ENCODE results near the gene TTLL12. TPM values are rescaled to one million over a fixed set of nuclear protein-coding genes. Genes with fewer than 3 reads are reported as not detected.

The TTLL12 gene
- polyA plus RNA-seq (ENCODE audit: insufficient read length in 3 of 3) = 10 to 100 TPM; 19.7 to 32.3 (median 32.3) TPM
- long read RNA-seq, donor 1, partial matches to known transcripts = 0 of 3 reads
- long read RNA-seq, donor 1, other reads (novel, unspliced or antisense) = 0 of 3 reads
- long read RNA-seq, donor 2, partial matches to known transcripts = 0 of 2 reads
- long read RNA-seq, donor 2, other reads (novel, unspliced or antisense) = 0 of 2 reads
- long read RNA-seq, donor 3, transcript TTLL12-201 (14 exons, 3,385 nt) = major isoform, 11 of 12 reads
- long read RNA-seq, donor 3, partial matches to known transcripts = 0 of 12 reads
- long read RNA-seq, donor 3, other reads (novel, unspliced or antisense) = 0 of 12 reads
- long read RNA-seq, donor 4, transcript TTLL12-201 (14 exons, 3,385 nt) = major isoform, 7 of 7 reads
- long read RNA-seq, donor 4, partial matches to known transcripts = 0 of 7 reads
- long read RNA-seq, donor 4, other reads (novel, unspliced or antisense) = 0 of 7 reads
- long read RNA-seq, donor 5, transcript TTLL12-201 (14 exons, 3,385 nt) = major isoform, 13 of 13 reads
- long read RNA-seq, donor 5, partial matches to known transcripts = 0 of 13 reads
- long read RNA-seq, donor 5, other reads (novel, unspliced or antisense) = 0 of 13 reads
- long read RNA-seq, donor 6, partial matches to known transcripts = 0 of 3 reads
- long read RNA-seq, donor 6, other reads (novel, unspliced or antisense) = 0 of 3 reads
- long read RNA-seq, donor 7, transcript TTLL12-201 (14 exons, 3,385 nt) = major isoform, 6 of 6 reads
- long read RNA-seq, donor 7, partial matches to known transcripts = 0 of 6 reads
- long read RNA-seq, donor 7, other reads (novel, unspliced or antisense) = 0 of 6 reads
- long read RNA-seq, donor 8, transcript TTLL12-201 (14 exons, 3,385 nt) = major isoform, 11 of 20 reads
- long read RNA-seq, donor 8, partial matches to known transcripts = 6 of 20 reads
- long read RNA-seq, donor 8, other reads (novel, unspliced or antisense) = 0 of 20 reads
- long read RNA-seq, donor 9, transcript TTLL12-201 (14 exons, 3,385 nt) = major isoform, 5 of 5 reads
- long read RNA-seq, donor 9, partial matches to known transcripts = 0 of 5 reads
- long read RNA-seq, donor 9, other reads (novel, unspliced or antisense) = 0 of 5 reads
- long read RNA-seq, donor 10, transcript TTLL12-201 (14 exons, 3,385 nt) = major isoform, 9 of 9 reads
- long read RNA-seq, donor 10, partial matches to known transcripts = 0 of 9 reads
- long read RNA-seq, donor 10, other reads (novel, unspliced or antisense) = 0 of 9 reads
- long read RNA-seq, donor 11, transcript TTLL12-201 (14 exons, 3,385 nt) = major isoform, 9 of 9 reads
- long read RNA-seq, donor 11, partial matches to known transcripts = 0 of 9 reads
- long read RNA-seq, donor 11, other reads (novel, unspliced or antisense) = 0 of 9 reads
- long read RNA-seq, donor 12 = 0 reads
- long read RNA-seq, donor 13, transcript TTLL12-201 (14 exons, 3,385 nt) = major isoform, 7 of 8 reads
- long read RNA-seq, donor 13, partial matches to known transcripts = 0 of 8 reads
- long read RNA-seq, donor 13, other reads (novel, unspliced or antisense) = 0 of 8 reads
- long read RNA-seq, donor 14, partial matches to known transcripts = 0 of 4 reads
- long read RNA-seq, donor 14, other reads (novel, unspliced or antisense) = 0 of 4 reads
- long read RNA-seq, donor 15, partial matches to known transcripts = 0 of 2 reads
- long read RNA-seq, donor 15, other reads (novel, unspliced or antisense) = 0 of 2 reads
- long read RNA-seq, donor 16, transcript TTLL12-201 (14 exons, 3,385 nt) = major isoform, 16 of 26 reads
- long read RNA-seq, donor 16, partial matches to known transcripts = 8 of 26 reads
- long read RNA-seq, donor 16, other reads (novel, unspliced or antisense) = 0 of 26 reads

DNA sequence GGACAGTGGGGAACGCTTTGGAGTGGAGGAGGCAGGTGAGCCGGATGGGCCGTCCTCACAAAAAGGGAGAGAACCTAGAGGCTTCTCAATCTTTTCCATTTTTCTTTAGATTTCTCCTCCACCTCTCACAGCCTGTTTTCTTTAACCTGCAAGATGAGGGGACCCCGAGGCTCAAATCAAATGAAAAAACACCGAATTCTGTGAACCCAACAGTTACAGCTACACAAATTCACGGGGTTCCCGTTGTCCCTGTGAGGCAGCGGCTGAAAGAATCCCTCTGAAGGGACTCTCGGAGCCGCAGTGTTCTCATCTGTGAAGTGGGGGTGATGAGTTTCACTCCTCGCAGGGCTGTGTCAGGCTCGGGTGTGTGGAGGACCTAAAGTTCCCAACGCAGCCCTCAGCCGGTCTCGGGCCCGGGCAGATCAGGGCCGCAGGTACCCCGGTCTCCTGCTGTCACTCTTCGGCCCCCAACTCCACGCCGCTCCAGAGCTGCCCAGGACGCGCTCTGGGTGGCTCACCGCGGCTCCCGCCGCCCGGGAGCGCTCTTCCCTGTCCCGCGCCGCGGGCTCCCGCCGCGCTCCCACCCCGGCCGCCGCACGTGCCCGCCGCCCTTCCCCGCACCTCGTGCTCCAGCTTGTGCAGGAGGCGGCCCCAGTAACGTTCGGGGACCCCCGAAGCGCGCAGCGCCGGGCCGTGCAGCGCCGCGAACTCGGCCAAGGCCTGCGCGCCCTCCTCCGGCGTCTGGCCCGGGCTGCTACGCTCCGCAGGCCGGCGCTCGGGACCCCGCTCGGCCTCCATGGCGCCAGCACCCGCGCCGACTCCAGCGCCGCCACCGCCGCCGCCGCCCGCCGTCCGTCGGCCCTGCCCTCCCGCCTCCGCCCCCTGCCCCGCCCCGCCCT is at the start of gene TTLL12:
TTLL12 (minus strand) TSS at position 863 of the 899 bp plus-strand sequence; CDS start at position 798, 65 bp downstream.
- peak in 4 of 11 donors; percentile 23 to 59 (median 47) for DNase-seq (ENCODE audit: extremely low read depth in 1 of 11, low read depth in 9 of 11, low spot score in 4 of 11)

DNA sequence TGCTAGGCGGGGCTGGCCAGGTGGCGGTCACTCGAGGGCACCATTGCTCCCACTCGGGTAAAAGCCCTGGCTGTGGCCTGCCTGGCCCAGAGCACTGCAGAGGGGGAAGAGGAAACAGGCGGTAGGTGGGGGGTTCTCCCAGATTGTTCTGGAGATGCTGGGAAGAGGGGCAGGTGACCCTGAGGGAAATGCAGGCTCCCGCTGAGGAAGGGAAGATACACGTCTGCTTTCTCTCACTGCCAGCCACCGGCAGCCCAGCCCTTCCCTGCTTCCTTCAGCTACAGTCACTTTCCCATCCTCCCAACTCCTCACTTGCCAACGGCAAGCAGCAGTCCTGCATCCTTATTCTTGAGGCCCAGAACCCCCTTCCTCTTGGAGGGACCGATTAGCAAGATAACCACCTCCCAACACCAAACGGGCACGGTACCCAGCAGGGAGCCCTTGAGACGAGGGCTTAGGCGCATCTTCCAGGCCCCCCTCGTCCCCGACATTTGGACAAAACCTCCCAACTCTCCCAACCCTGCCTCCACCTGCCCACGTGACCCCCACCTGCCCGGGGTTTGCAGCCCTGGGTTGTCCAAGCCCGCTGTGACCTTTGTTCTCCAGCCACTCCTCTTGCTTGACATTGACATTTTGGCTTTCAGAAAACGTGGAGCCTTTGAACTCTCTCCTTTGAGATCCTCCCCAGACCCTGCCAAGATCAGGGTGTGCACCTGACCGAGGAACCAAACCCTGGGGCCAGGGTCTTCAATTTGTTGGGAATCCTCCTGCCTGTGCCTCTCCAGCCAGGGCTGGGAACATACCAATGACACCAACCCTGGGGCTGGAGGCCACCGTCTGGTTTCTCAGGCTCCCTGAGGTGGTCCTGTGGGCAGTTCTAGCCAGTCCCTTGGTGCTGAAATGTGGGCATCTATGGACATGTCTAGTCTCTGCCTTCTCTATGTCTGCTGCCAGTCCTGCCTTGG is 48.8 kb upstream of the TTLL12 start:
- no peak for DNase-seq (ENCODE audit: extremely low read depth in 1 of 11, low read depth in 9 of 11, low spot score in 4 of 11)

GRCh38 chr22:43234264-43234988 is 47.5 kb upstream of the TTLL12 start:
- DNase-seq (ENCODE audit: extremely low read depth in 1 of 11, low read depth in 9 of 11, low spot score in 4 of 11) = no peak

- DNase-seq (ENCODE audit: extremely low read depth in 1 of 11, low read depth in 9 of 11, low spot score in 4 of 11) = no peak
Measured at GRCh38 chr22:43233529-43233928, 46.6 kb upstream of the TTLL12 start.

DNA sequence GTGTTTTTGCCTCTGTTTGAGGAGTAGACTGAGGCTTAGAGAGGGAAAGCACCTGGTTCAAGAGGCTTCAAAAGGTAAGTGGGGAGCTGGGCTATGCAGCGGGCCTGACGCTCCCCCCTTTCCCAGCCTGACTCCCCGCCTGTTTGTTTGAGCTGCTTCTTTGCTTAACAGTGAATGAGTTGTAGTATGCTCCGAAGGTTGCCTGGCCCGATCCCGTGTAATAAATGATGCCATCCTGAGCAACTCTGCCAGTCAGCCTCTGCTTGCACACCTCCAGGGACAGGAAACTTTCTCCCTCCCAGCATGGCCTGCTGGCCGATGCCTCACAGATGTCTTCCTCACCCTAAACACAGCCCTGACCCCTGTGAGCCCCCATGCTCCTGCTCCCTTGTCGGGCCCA is 45.5 kb upstream of the TTLL12 start:
- no peak for DNase-seq (ENCODE audit: extremely low read depth in 1 of 11, low read depth in 9 of 11, low spot score in 4 of 11)

- no peak for DNase-seq (ENCODE audit: extremely low read depth in 1 of 11, low read depth in 9 of 11, low spot score in 4 of 11)
Measured at GRCh38 chr22:43231724-43232034, 44.7 kb upstream of the TTLL12 start.

DNA sequence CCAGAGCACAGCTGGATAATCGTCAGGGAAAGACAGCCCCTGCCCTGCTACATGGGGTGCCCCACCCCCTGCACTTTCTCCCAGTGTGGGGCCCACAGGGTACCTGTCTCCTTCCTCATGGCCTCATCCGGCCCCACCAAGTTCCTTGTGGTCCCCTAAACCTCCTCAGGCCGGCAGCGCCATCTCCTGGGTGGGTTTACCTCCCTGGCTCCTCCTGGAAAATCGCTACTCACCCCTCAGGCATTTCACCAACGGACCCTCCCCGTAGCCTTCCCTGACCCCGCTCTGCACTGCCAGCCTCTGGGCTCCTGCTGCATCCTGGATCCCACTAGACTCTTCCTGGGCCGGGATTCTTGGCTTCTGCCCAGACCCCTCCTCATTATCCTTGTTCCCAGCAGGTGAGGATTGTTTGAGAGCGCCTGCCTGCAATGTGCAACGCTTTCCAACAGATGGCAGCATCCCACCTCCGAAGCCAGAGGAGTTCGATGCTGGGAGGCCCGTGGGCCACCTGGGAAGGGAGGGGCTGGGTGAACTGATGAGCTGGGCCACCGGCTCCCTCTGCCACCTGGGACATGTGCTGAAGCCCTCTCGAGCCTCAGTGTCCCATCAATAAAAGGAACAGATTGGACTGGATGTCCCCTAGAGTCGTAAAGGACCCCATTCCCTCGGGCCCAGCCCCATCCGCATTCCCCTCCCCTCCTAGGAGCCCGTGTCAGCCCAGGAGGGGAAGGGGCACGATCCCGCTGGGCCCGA is 44.2 kb upstream of the TTLL12 start:
- DNase-seq (ENCODE audit: extremely low read depth in 1 of 11, low read depth in 9 of 11, low spot score in 4 of 11) = peak in 8 of 11 donors; percentile 16 to 47 (median 40)

DNA sequence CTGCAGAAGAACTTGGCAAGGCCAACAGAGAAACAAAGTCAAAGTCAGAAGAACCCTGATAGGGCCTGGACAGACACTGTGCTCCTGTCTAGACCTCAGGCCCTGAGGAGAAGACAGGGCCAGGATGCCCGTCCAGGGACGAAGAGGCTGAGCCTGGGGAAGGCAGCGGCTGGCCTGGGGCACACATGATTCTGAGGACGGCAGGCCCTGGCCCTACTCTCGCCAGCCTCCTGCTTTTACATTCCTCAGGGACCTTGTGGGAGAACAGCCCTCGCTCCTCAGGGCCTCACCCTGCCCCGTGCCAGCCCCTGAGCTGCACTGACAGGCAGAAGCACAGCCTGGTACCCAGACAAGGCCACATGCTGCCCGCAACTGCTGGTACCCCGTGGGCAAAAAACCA is 43.6 kb upstream of the TTLL12 start:
- DNase-seq (ENCODE audit: extremely low read depth in 1 of 11, low read depth in 9 of 11, low spot score in 4 of 11) = no peak

DNA sequence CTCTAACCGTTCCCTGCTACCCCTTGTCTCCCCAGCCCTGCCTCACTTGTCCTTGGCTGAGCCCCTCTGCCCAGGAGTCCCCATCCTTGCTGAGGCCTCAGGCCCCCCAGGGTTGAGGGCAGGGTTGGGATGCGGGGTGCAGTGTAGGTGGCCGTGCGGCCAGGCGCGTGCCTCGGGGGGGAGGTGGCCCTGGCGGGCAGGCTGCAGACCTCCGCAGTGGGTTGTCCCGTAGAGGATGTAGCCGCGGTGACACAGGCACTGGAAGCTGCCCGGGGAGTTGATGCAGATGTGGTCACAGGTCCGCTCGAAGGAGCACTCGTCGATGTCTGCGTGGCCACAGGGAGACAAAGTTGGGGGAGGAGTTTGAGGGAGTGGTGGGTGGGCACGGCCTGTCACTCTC is 41.9 kb upstream of the TTLL12 start:
- no peak for DNase-seq (ENCODE audit: extremely low read depth in 1 of 11, low read depth in 9 of 11, low spot score in 4 of 11)

GRCh38 chr22:43228330-43228729 is 41.4 kb upstream of the TTLL12 start:
- DNase-seq (ENCODE audit: extremely low read depth in 1 of 11, low read depth in 9 of 11, low spot score in 4 of 11) = no peak

- no peak for DNase-seq (ENCODE audit: extremely low read depth in 1 of 11, low read depth in 9 of 11, low spot score in 4 of 11)
Measured at GRCh38 chr22:43227239-43227630, 40.3 kb upstream of the TTLL12 start.

- DNase-seq (ENCODE audit: extremely low read depth in 1 of 11, low read depth in 9 of 11, low spot score in 4 of 11) = no peak
Measured at GRCh38 chr22:43226377-43227238, 39.7 kb upstream of the TTLL12 start.

DNA sequence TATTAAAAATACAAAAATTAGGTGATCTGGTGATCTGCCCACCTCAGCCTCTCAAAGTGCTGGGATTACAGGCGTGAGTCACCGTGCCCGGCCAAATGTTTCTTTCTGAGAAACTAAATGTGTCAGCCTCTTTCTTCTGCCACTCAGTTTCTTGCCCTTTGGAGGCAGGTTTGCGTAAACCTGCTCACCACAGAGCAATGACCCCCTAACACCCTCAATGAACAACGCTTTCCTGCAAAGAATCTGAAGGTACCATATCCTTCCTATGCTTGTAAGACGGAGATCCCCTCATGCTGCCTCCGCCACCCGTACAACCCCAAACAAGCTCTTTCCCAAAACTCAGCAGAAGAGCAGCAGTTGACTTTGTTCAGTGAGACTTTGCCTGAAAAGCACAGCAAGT is 38.7 kb upstream of the TTLL12 start:
- DNase-seq (ENCODE audit: extremely low read depth in 1 of 11, low read depth in 9 of 11, low spot score in 4 of 11) = no peak

GRCh38 chr22:43222987-43223386 is 36.1 kb upstream of the TTLL12 start:
- DNase-seq (ENCODE audit: extremely low read depth in 1 of 11, low read depth in 9 of 11, low spot score in 4 of 11) = no peak
